Progenitor cell of endocrine pancreas (in vitro differentiated cells): ENCODE results near the gene PLEKHG4B. TPM values are rescaled to one million over a fixed set of nuclear protein-coding genes. Genes with fewer than 3 reads are reported as not detected.

Experiments used
- DNase-seq: peaks from one replicate; pipeline ENCODE4 v3.0.0; 2021; ENCODE audit warnings: low spot score; ENCODE audit not compliant: unreplicated experiment
- H3K27ac Mint-ChIP-seq: 2 replicates; pipeline ENCODE4 v1.8.0; 2021; ENCODE audit warnings: mild to moderate bottlenecking, moderate library complexity, mixed read lengths
- H3K27me3 Mint-ChIP-seq: 2 replicates; pipeline ENCODE4 v1.8.0; 2021; ENCODE audit warnings: mixed read lengths
- H3K36me3 Mint-ChIP-seq: 2 replicates; pipeline ENCODE4 v1.8.0; 2022; ENCODE audit warnings: mixed read lengths; ENCODE audit not compliant: insufficient read depth
- H3K4me1 Mint-ChIP-seq: 2 replicates; pipeline ENCODE4 v1.8.0; 2021; ENCODE audit warnings: low read depth, mixed read lengths
- H3K4me3 Mint-ChIP-seq: 2 replicates; pipeline ENCODE4 v1.8.0; 2021; ENCODE audit warnings: low read depth, mild to moderate bottlenecking, moderate library complexity, mixed read lengths
- H3K9me3 Mint-ChIP-seq: 2 replicates; pipeline ENCODE4 v1.8.0; 2021; ENCODE audit warnings: low read depth, mixed read lengths
- CTCF ChIP-seq: fragments of 200-600 bp; sonication (generic); IDR thresholded peaks from one replicate; pipeline ENCODE4 v1.5.0; 2021; ENCODE audit warnings: antibody characterized with exemption, mild to moderate bottlenecking; ENCODE audit not compliant: unreplicated experiment
- total RNA-seq: library from RNA; stranded (reverse); gene quantifications from 2 replicates; pipeline ENCODE4 v1.2.1, GENCODE V29; 2021

PLEKHG4B gene
- total RNA-seq, 1 donor from 2014 or later, result 59.5 TPM

- Mint-ChIP-seq H3K27ac (no peak overlapping the region), H3K9me3 (no peaks in the 10 kb centered on the region), H3K4me3 (no peak overlapping the region), H3K27me3 (no peaks in the 10 kb centered on the region), H3K4me1 (peaks cover 3% of the 10 kb centered on the region), H3K36me3 (peaks cover 8% of the 10 kb centered on the region)
- no peak for TF ChIP-seq CTCF
- no peak for DNase-seq
Observed at GRCh38 chr5:172421-172820, 80.5 kb downstream of the PLEKHG4B start.

- no peak overlapping the region for H3K27ac Mint-ChIP-seq
- H3K27me3 Mint-ChIP-seq, result no peaks in the 10 kb centered on the region
- peaks cover 3% of the 10 kb centered on the region for H3K4me1 Mint-ChIP-seq
- no peak overlapping the region for H3K4me3 Mint-ChIP-seq
- no peaks in the 10 kb centered on the region for H3K9me3 Mint-ChIP-seq
- H3K36me3 Mint-ChIP-seq, result peaks cover 8% of the 10 kb centered on the region
- no peak for DNase-seq
- no peak for TF ChIP-seq CTCF
Observed at GRCh38 chr5:172841-173251, 80.9 kb downstream of the PLEKHG4B start.

GRCh38 chr5:173392-174290, 81.7 kb downstream of the PLEKHG4B start:
- no peak overlapping the region for H3K4me3 Mint-ChIP-seq
- no peak for DNase-seq
- no peaks in the 10 kb centered on the region for H3K9me3 Mint-ChIP-seq
- H3K4me1 Mint-ChIP-seq, result peaks cover under 1% of the 10 kb centered on the region
- H3K36me3 Mint-ChIP-seq, result peaks cover 6% of the 10 kb centered on the region
- no peaks in the 10 kb centered on the region for H3K27me3 Mint-ChIP-seq
- H3K27ac Mint-ChIP-seq, result no peak overlapping the region
- TF ChIP-seq CTCF, result no peak

- no peak for DNase-seq
- Mint-ChIP-seq H3K27ac (no peak overlapping the region), H3K9me3 (no peaks in the 10 kb centered on the region), H3K4me3 (no peak overlapping the region), H3K36me3 (peaks cover 7% of the 10 kb centered on the region), H3K4me1 (no peaks in the 10 kb centered on the region), H3K27me3 (no peaks in the 10 kb centered on the region)
- no peak for TF ChIP-seq CTCF
Observed at GRCh38 chr5:174291-174600, 82.3 kb downstream of the PLEKHG4B start.

GRCh38 chr5:174876-175465, 83.0 kb downstream of the PLEKHG4B start:
- Mint-ChIP-seq H3K4me1 (no peaks in the 10 kb centered on the region), H3K36me3 (peaks cover 10% of the 10 kb centered on the region), H3K27ac (peak overlapping the region; percentile 80)

More at GRCh38 chr5:174876-175465, 83.0 kb downstream of the PLEKHG4B start:
- no peak for TF ChIP-seq CTCF
- no peak for DNase-seq
- H3K9me3 Mint-ChIP-seq, result no peaks in the 10 kb centered on the region
- H3K27me3 Mint-ChIP-seq, result no peaks in the 10 kb centered on the region
- no peak overlapping the region for H3K4me3 Mint-ChIP-seq
